Limb (tissue), 2 donors: ENCODE results near the gene ZNF468.
"Not testable (repeated sequence)": the region's sequence is repeated elsewhere in the genome, so short reads cannot be mapped to it uniquely, and the experiment has no call there.

Experiments
- DNase-seq, 2 donors: peaks; one replicate each; pipeline ENCODE4 v3.0.0-alpha.2; 2016; ENCODE audit errors: extremely low spot score in 2 of 2

Gene ZNF468

GRCh38 chr19:52857378-52858191 lies at the start of gene ZNF468:
ZNF468 (minus strand) TSS chr19:52857619; CDS start chr19:52854272, 3,347 bp downstream.
- DNase-seq = peak; percentile 37 to 69

- DNase-seq = not testable (repeated sequence)
Measured at GRCh38 chr19:52904052-52904780, 46.8 kb upstream of the ZNF468 start.

GRCh38 chr19:52901842-52902241 lies 44.4 kb upstream of the ZNF468 start:
- DNase-seq = no peak

GRCh38 chr19:52898596-52898995 lies 41.2 kb upstream of the ZNF468 start:
- DNase-seq = not testable (repeated sequence)

GRCh38 chr19:52898101-52898500 lies 40.7 kb upstream of the ZNF468 start:
- peak in 1 of 2 donors; percentile 34 for DNase-seq

- peak; percentile 93 to 98 for DNase-seq
Measured at GRCh38 chr19:52897138-52897935, 39.9 kb upstream of the ZNF468 start, which contains the start of gene ZNF320. ZNF320 (minus strand) TSS chr19:52897635; CDS start chr19:52890255, 7,380 bp downstream.

GRCh38 chr19:52896431-52897137 lies 39.2 kb upstream of the ZNF468 start:
- DNase-seq = no peak

- no peak for DNase-seq
Measured at GRCh38 chr19:52891336-52891735, 33.9 kb upstream of the ZNF468 start.

- DNase-seq = no peak
Measured at GRCh38 chr19:52889931-52890330, 32.5 kb upstream of the ZNF468 start.

GRCh38 chr19:52889076-52889475 lies 31.7 kb upstream of the ZNF468 start:
- no peak for DNase-seq

- no peak for DNase-seq
Measured at GRCh38 chr19:52880895-52881389, 23.5 kb upstream of the ZNF468 start.

GRCh38 chr19:52872996-52873395 lies 15.6 kb upstream of the ZNF468 start:
- not testable (repeated sequence) for DNase-seq

- DNase-seq = no peak
Measured at GRCh38 chr19:52871466-52871865, 14.0 kb upstream of the ZNF468 start.

GRCh38 chr19:52868031-52868430 lies 10.6 kb upstream of the ZNF468 start:
- DNase-seq = not testable (repeated sequence)

- DNase-seq = peak in 1 of 2 donors; percentile 2
Measured at GRCh38 chr19:52856540-52857377, 660 bp downstream of the ZNF468 start.

GRCh38 chr19:52847352-52847751 lies 10.1 kb downstream of the ZNF468 start:
- not testable (repeated sequence) for DNase-seq

- not testable (repeated sequence) for DNase-seq
Measured at GRCh38 chr19:52840825-52841465, 16.5 kb downstream of the ZNF468 start.

- DNase-seq = not testable (repeated sequence)
Measured at GRCh38 chr19:52834289-52834688, 23.1 kb downstream of the ZNF468 start.

- not testable (repeated sequence) for DNase-seq
Measured at GRCh38 chr19:52833541-52833940, 23.9 kb downstream of the ZNF468 start.
